H7 (cell line): ENCODE results near the gene RPL36A. TPM values are rescaled to one million over a fixed set of nuclear protein-coding genes. Genes with fewer than 3 reads are reported as not detected.

Experiments used
- DNase-seq: peaks from one replicate; pipeline ENCODE4 v3.0.0; 2012
- H3K27me3 ChIP-seq: 2 replicates; pipeline ENCODE4 v1.6.0; 2011; ENCODE audit warnings: mild to moderate bottlenecking, low read length; ENCODE audit not compliant: control insufficient read depth, insufficient read depth
- H3K36me3 ChIP-seq: replicated peaks from 2 replicates; pipeline ENCODE4 v1.5.1; 2011; ENCODE audit warnings: low read length; ENCODE audit not compliant: control insufficient read depth, insufficient read depth
- H3K4me3 ChIP-seq: 2 replicates; pipeline ENCODE4 v1.5.1; 2011; ENCODE audit warnings: low read depth, mild to moderate bottlenecking, control low read depth, low read length, moderate library complexity; ENCODE audit not compliant: insufficient read depth
- total RNA-seq: library from RNA; depleted of rRNA; stranded (reverse); fragments of >200 nt; shearing (Covaris generic); gene quantifications from 2 replicates; pipeline ENCODE4 v1.2.3, GENCODE V29; 2014; rRNA removed

The RPL36A gene
- 794 and 812 TPM in 2 replicates for total RNA-seq

DNA sequence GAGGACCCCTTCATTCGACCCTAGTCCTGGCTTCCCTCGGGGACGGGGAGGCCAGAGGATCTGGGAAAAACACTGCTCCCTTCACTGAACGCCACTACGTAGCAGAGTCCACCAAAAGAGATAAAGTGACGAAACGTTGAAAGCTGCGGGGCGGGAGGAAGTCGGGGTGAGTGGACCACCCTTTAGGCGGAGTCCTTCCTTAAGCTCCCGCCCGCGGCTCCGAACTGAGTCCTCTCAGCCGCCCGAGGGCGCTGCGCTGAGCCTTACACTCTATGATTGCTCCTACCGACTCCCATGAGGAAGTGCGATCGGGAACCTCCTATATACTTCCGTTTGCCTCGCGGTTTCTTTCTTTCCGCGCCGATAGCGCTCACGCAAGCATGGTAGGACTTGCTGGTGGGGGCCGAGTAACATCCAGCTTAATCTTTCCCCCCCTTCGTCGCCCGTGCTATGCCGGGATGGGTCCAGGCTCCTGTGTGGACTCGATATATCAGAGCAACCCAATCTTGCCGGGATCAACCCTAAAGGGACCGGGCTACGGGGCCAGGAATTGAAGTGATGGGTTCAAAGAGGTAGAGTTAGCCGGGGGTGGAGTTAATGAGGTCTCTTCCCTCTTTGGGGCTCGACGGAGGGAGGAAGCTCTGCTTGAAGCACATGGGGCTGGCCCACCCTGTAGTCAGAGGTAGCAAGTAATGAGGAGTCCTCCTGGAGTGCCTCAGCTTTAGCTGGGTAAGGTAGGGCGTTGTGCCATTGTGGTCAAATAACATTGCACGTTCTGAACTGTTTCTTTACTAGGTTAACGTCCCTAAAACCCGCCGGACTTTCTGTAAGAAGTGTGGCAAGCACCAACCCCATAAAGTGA, at the start of gene RPL36A:
Gene RPL36A, plus strand, starts transcription at position 348 of the 862 bp plus-strand sequence. Its CDS starts 33 bp downstream, at position 381.
- no peaks in the 10 kb centered on the region for H3K27me3 ChIP-seq
- peak; percentile 75 for DNase-seq
- H3K36me3 ChIP-seq: peaks cover 9% of the 10 kb centered on the region
- peak within 1 kb of the TSS; percentile 78 for H3K4me3 ChIP-seq

- DNase-seq: peak; percentile 36
- H3K36me3 ChIP-seq: peaks cover 4% of the 10 kb centered on the region; the same call in 1 of the 2 replicates
Observed at GRCh38 chrX:101347859-101348451, 42.9 kb upstream of the RPL36A start.

DNA sequence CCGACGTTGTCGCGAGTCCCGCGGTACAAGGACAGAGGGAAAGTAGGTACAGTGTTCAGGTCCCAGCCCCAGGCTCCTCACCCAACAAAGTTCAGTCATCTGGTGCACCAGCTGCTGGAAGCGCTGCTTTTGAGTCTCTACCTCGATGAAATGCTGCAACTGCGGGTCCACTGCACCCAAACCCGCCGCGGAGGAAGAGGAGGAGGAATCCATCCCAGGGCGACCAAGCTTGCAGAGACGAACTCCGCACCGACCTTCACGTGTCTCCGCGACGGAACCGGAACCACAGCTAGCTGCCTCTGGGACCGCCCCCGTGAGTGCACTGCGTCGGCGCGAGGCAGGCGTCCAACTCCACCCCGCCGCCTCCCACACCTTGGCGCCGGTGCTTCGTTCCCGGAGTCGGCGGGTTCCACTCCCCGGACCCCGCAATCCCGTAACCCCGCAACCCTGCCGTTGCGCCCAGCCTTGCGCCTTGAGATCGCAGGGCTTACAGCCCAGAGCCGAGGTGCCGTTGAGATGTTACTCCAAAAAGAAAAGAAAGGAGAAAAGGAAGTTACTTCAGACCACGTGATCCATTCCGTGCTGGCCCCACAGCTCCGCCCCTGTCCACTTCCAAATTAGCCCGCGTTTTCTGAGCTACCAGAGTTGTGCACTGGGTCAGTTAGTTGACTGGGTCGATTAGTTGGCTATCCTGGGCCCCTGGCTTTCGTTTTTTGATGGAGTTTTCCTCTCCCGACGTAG, 42.2 kb upstream of the RPL36A start, which contains the start of gene TIMM8A:
Gene TIMM8A, minus strand, starts transcription at position 291 of the 741 bp plus-strand sequence. Its CDS starts 78 bp downstream, at position 213.
- Histone ChIP-seq H3K36me3 (peaks cover 4% of the 10 kb centered on the region; the same call in 1 of the 2 replicates), H3K4me3 (peak within 1 kb of the TSS; percentile 78), H3K27me3 (no peaks in the 10 kb centered on the region)
- DNase-seq: peak; percentile 85

More at GRCh38 chrX:101347859-101348451, 42.9 kb upstream of the RPL36A start:
- Histone ChIP-seq H3K4me3 (peak overlapping the region; percentile 78), H3K27me3 (no peaks in the 10 kb centered on the region)

GRCh38 chrX:101349193-101349562, 41.6 kb upstream of the RPL36A start:
- no peak for DNase-seq
- Histone ChIP-seq H3K27me3 (no peaks in the 10 kb centered on the region), H3K36me3 (peaks cover 4% of the 10 kb centered on the region; the same call in 1 of the 2 replicates), H3K4me3 (peak overlapping the region; percentile 78)

- DNase-seq: peak; percentile 23
- Histone ChIP-seq H3K27me3 (no peaks in the 10 kb centered on the region), H3K4me3 (no peak overlapping the region), H3K36me3 (no peaks in the 10 kb centered on the region)
Observed at GRCh38 chrX:101357166-101357795, 33.5 kb upstream of the RPL36A start.

GRCh38 chrX:101359966-101360365, 30.8 kb upstream of the RPL36A start:
- no peaks in the 10 kb centered on the region for H3K36me3 ChIP-seq
- no peak overlapping the region for H3K4me3 ChIP-seq
- no peaks in the 10 kb centered on the region for H3K27me3 ChIP-seq
- no peak for DNase-seq

DNA sequence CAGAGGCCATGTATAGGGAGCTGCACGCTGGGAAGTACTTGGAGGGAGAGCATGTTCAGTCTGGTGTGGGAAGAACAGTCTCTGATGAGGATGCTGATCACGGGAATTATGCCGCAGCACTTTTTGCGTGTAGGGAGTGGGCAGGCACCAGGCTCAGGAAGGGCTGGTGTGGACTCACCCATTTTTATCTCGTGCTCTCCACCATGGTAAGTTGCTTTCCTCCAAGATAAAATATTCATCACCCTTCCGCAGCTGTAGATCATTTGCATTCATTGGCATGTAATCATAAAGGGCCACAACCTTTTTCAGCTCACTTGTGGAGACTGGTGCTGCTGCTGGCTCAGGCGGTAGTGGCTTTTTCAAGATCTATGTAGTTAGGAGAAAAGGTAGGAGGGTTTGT, 30.4 kb upstream of the RPL36A start:
- DNase-seq: no peak
- Histone ChIP-seq H3K4me3 (no peak overlapping the region), H3K27me3 (no peaks in the 10 kb centered on the region), H3K36me3 (no peaks in the 10 kb centered on the region)

DNA sequence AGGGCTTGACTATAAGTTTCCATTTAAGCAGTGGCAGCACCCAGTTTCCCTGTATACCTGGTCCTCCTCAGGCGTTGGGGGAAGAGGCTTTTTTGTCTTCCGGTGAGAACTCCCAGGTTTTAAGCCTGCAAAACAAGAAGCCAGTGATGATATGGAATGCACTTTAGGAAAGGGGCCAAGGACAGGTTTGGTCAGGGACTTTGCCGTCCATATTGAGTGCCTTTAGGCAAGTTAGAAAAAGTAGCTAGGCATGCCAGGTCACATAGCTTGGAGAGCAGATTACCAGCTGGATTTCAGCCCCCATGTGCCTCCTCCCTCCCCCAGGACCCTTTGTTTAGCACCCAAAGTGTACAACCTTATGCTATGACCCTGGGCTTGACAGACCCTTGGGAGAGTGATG, 28.7 kb upstream of the RPL36A start:
- H3K4me3 ChIP-seq: no peak overlapping the region
- DNase-seq: no peak
- H3K36me3 ChIP-seq: no peaks in the 10 kb centered on the region
- no peaks in the 10 kb centered on the region for H3K27me3 ChIP-seq

DNA sequence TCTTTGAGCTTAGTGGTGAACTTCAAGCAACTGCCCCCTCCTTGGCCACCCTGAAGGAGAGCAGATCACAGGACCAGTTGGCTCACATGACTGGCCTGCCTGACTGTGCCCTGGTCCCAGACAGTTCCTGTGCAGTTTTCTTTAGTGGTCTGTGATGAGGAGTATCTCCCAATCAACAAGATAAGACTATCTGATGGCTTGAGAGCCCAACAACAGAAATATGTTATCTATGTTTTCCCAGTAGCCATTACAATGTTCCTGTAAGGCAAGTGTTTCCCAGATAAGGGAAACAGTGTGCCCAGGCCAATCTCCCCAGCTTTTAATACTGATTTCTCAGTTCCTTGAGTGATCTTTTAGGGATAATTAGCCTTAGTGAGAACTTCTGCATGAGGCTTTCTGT, 28.1 kb upstream of the RPL36A start:
- H3K27me3 ChIP-seq: no peaks in the 10 kb centered on the region

DNA sequence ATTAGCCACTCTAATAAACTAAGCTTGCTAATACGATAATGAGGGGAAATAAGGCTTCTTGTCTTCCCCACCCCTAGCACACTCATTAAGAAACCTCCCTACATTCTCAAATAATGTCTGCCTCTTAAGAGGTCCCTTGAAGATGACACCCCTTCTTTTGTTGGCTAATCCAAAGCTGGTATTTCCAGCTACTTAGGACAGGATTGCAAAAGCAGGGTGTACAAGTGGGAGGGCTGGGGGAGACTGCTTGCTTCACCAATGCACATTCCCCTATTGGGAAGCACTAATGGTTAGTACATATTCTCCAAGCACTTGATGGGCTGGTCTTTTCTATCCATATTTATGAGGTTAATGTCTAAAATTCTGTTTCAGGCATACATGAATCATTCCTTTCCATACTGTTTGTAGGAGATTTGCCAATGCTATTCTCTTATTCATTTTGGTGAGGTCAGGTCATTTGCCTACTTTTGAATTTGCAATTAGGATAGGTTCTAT, 25.5 kb upstream of the RPL36A start:
- no peak overlapping the region for H3K4me3 ChIP-seq

More for the DNA sequence above, 28.1 kb upstream of the RPL36A start:
- H3K36me3 ChIP-seq: no peaks in the 10 kb centered on the region
- DNase-seq: no peak
- no peak overlapping the region for H3K4me3 ChIP-seq

GRCh38 chrX:101368800-101369199, 22.0 kb upstream of the RPL36A start:
- H3K36me3 ChIP-seq: no peaks in the 10 kb centered on the region
- H3K27me3 ChIP-seq: no peaks in the 10 kb centered on the region
- no peak for DNase-seq
- no peak overlapping the region for H3K4me3 ChIP-seq

More for the DNA sequence above, 25.5 kb upstream of the RPL36A start:
- Histone ChIP-seq H3K27me3 (no peaks in the 10 kb centered on the region), H3K36me3 (no peaks in the 10 kb centered on the region)
- no peak for DNase-seq

- Histone ChIP-seq H3K36me3 (no peaks in the 10 kb centered on the region), H3K4me3 (no peak overlapping the region), H3K27me3 (no peaks in the 10 kb centered on the region)
- DNase-seq: no peak
Observed at GRCh38 chrX:101369687-101370086, 21.1 kb upstream of the RPL36A start.

GRCh38 chrX:101370888-101371504, 19.8 kb upstream of the RPL36A start:
- no peak for DNase-seq
- H3K36me3 ChIP-seq: no peaks in the 10 kb centered on the region

More at GRCh38 chrX:101370888-101371504, 19.8 kb upstream of the RPL36A start:
- H3K27me3 ChIP-seq: no peaks in the 10 kb centered on the region
- H3K4me3 ChIP-seq: no peak overlapping the region
